Measurements from ENCODE around the gene NDC1.
A peak's percentile ranks its signal among the peaks of the same experiment; 100 is the strongest.

NDC1 gene

DNA sequence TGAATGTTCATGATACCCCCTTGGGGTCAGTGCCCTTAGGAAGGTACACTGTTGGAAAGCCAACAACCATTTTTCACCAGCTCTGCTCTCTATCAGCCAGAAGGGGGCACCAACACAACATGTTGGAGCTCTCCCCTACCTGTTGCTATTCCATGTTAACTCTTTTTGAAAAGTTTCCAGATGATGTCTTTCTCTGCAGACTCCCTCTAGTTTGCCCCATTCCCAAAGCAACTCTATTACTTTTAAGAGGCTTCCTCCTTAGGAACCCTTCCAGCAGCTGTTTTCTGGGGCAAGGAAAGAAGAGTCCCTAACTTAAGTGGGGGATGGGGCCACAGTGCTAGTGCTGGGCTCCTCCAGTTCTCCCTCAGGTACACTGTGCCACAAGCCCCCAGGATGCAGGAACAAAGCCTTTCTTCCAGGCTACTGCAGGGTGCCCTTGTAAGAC, 22.9 kb upstream of the NDC1 start:
- H3K36me3 ChIP-seq (ENCODE audit: insufficient read depth, low read length) = peaks cover under 1% of the 10 kb centered on the region
- H3K4me3 ChIP-seq (ENCODE audit: low read depth, low read length) = no peak overlapping the region
- H3K27ac ChIP-seq (ENCODE audit: low read depth, low read length) = no peak overlapping the region
- no peaks in the 10 kb centered on the region for H3K79me2 ChIP-seq (ENCODE audit: control insufficient read depth, insufficient read depth, low read length, unreplicated experiment)
- no peaks in the 10 kb centered on the region for H3K27me3 ChIP-seq (ENCODE audit: insufficient read depth, low read length)
- no peak overlapping the region for H2AFZ ChIP-seq (ENCODE audit: low read length, unreplicated experiment)
- H3K4me1 ChIP-seq (ENCODE audit: control insufficient read depth, insufficient read depth, low read length, unreplicated experiment) = no peaks in the 10 kb centered on the region

- H3K36me3 ChIP-seq (ENCODE audit: insufficient read depth, low read length) = no peaks in the 10 kb centered on the region
- no peak overlapping the region for H2AFZ ChIP-seq (ENCODE audit: low read length, unreplicated experiment)
- H3K4me3 ChIP-seq (ENCODE audit: low read depth, low read length) = no peak overlapping the region
- no peaks in the 10 kb centered on the region for H3K27me3 ChIP-seq (ENCODE audit: insufficient read depth, low read length)
- H3K27ac ChIP-seq (ENCODE audit: low read depth, low read length) = no peak overlapping the region
- H3K4me1 ChIP-seq (ENCODE audit: control insufficient read depth, insufficient read depth, low read length, unreplicated experiment) = no peaks in the 10 kb centered on the region
- H3K79me2 ChIP-seq (ENCODE audit: control insufficient read depth, insufficient read depth, low read length, unreplicated experiment) = no peaks in the 10 kb centered on the region
These were observed 13.6 kb upstream of the NDC1 start for GRCh38 chr1:53851571-53852285.

DNA sequence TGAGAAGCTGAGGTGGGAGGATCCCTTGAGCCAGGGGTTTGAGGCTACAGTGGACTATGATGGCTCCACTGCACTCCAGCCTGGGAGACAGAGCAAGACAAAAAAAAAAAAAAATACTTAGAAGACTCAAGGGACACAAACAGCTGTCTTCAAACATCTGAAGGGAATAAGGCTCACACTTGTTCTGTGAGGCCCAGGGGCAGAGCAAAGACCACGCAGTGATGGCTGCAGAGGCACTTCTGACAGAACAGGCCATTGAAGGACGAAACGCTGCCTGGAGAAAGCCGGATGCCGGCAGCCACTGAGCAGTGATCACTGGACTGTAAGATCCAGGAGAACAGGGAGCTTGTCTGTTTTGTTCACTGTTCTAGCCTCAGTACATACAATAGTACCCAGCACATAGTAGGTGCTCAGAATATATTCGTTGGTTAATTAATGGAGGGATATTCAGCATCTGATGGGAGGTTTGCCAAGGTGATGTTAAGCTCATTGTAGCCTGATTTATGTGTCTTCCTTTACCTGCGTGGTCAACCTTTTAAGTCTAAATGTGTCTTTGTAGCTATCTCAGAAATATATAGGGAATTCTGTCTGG, 12.1 kb upstream of the NDC1 start:
- Histone ChIP-seq H3K36me3 (ENCODE audit: insufficient read depth, low read length) (no peaks in the 10 kb centered on the region), H2AFZ (ENCODE audit: low read length, unreplicated experiment) (no peak overlapping the region), H3K4me3 (ENCODE audit: low read depth, low read length) (no peak overlapping the region), H3K4me1 (ENCODE audit: control insufficient read depth, insufficient read depth, low read length, unreplicated experiment) (no peaks in the 10 kb centered on the region), H3K27me3 (ENCODE audit: insufficient read depth, low read length) (no peaks in the 10 kb centered on the region), H3K27ac (ENCODE audit: low read depth, low read length) (no peak overlapping the region), H3K79me2 (ENCODE audit: control insufficient read depth, insufficient read depth, low read length, unreplicated experiment) (no peaks in the 10 kb centered on the region)

DNA sequence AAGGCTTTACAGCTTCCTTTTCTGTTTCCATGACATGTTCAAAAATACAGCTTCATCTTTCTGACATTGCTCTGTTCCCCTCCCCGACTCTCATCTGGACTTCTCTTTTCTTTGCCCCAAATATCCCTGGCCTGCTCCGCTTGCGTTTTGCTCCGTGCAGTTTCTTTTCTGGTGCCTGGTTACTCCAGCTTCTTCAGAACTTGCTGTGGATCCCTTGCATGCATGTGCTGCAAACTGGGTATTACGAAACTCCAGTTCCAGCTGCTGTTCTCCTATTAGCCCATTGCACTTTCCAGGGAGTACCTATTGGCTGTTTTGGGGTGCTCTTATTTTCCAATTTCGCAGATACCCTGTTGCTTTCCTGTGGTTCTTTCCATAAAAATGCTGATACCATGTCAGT, 9.9 kb upstream of the NDC1 start:
- H3K4me1 ChIP-seq (ENCODE audit: control insufficient read depth, insufficient read depth, low read length, unreplicated experiment) = no peaks in the 10 kb centered on the region
- no peak overlapping the region for H3K27ac ChIP-seq (ENCODE audit: low read depth, low read length)
- no peaks in the 10 kb centered on the region for H3K36me3 ChIP-seq (ENCODE audit: insufficient read depth, low read length)
- no peak overlapping the region for H2AFZ ChIP-seq (ENCODE audit: low read length, unreplicated experiment)
- no peaks in the 10 kb centered on the region for H3K27me3 ChIP-seq (ENCODE audit: insufficient read depth, low read length)
- H3K4me3 ChIP-seq (ENCODE audit: low read depth, low read length) = no peak overlapping the region
- H3K79me2 ChIP-seq (ENCODE audit: control insufficient read depth, insufficient read depth, low read length, unreplicated experiment) = no peaks in the 10 kb centered on the region

DNA sequence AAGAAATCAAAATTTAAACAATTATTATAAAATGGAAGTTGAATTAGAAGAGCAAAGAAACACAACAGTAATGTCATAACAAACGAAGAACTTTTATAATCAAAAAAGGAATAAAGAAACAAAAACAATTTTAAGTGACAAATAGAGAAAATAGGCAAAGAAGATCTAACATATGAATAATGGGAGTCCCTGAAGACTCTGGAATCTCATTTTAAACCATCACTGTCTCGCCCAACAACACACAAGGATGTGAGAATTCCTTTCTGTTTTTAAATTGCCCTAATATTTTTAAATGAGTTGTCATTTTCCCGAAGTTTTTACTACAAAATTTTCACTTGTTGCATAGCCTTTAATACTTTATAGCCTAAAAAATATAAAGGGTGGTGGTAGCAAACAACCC, 4.3 kb upstream of the NDC1 start:
- no peak overlapping the region for H3K4me3 ChIP-seq (ENCODE audit: low read depth, low read length)
- H3K27ac ChIP-seq (ENCODE audit: low read depth, low read length) = no peak overlapping the region
- no peak overlapping the region for H2AFZ ChIP-seq (ENCODE audit: low read length, unreplicated experiment)
- no peaks in the 10 kb centered on the region for H3K4me1 ChIP-seq (ENCODE audit: control insufficient read depth, insufficient read depth, low read length, unreplicated experiment)
- H3K27me3 ChIP-seq (ENCODE audit: insufficient read depth, low read length) = no peaks in the 10 kb centered on the region
- no peaks in the 10 kb centered on the region for H3K36me3 ChIP-seq (ENCODE audit: insufficient read depth, low read length)
- peaks cover 5% of the 10 kb centered on the region for H3K79me2 ChIP-seq (ENCODE audit: control insufficient read depth, insufficient read depth, low read length, unreplicated experiment)

DNA sequence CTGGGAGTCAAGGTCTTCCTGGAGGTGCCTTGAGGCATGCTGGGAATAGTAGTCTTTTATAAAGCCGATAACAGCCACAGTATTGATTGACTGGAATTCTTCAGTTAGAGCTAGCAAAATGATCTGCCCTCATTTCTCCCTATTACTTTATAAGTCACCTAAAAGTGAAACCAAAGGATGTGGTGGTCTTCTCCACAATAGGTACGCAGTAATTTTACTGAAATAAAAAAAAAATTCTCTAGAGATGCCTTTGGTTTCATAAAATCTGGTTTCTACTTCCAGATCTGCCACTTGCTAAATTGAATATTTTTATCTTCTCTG, 518 bp upstream of the NDC1 start:
- 0 out of 2 replicates have a peak, but pooled peaks cover 3% of the 10 kb centered on the region for H3K36me3 ChIP-seq (ENCODE audit: insufficient read depth, low read length)
- H2AFZ ChIP-seq (ENCODE audit: low read length, unreplicated experiment) = peak overlapping the region; percentile 82
- peaks cover 21% of the 10 kb centered on the region for H3K4me1 ChIP-seq (ENCODE audit: control insufficient read depth, insufficient read depth, low read length, unreplicated experiment)
- H3K27me3 ChIP-seq (ENCODE audit: insufficient read depth, low read length) = no peaks in the 10 kb centered on the region
- H3K4me3 ChIP-seq (ENCODE audit: low read depth, low read length) = peak overlapping the region; percentile 83
- H3K27ac ChIP-seq (ENCODE audit: low read depth, low read length) = peak overlapping the region; percentile 83; the same call in 1 of the 2 replicates
- H3K79me2 ChIP-seq (ENCODE audit: control insufficient read depth, insufficient read depth, low read length, unreplicated experiment) = peaks cover 40% of the 10 kb centered on the region

GRCh38 chr1:53837646-53837923, 511 bp downstream of the NDC1 start:
- H3K27me3 ChIP-seq (ENCODE audit: insufficient read depth, low read length) = no peaks in the 10 kb centered on the region
- peak overlapping the region; percentile 83 for H3K4me3 ChIP-seq (ENCODE audit: low read depth, low read length)
- H3K79me2 ChIP-seq (ENCODE audit: control insufficient read depth, insufficient read depth, low read length, unreplicated experiment) = peaks cover 50% of the 10 kb centered on the region
- H3K27ac ChIP-seq (ENCODE audit: low read depth, low read length) = peak overlapping the region; percentile 83
- H3K36me3 ChIP-seq (ENCODE audit: insufficient read depth, low read length) = 0 out of 2 replicates have a peak, but pooled peaks cover 3% of the 10 kb centered on the region
- peaks cover 21% of the 10 kb centered on the region for H3K4me1 ChIP-seq (ENCODE audit: control insufficient read depth, insufficient read depth, low read length, unreplicated experiment)
- peak overlapping the region; percentile 43 for H2AFZ ChIP-seq (ENCODE audit: low read length, unreplicated experiment)

GRCh38 chr1:53835491-53835890, 2.6 kb downstream of the NDC1 start:
- Histone ChIP-seq H3K27ac (ENCODE audit: low read depth, low read length) (no peak overlapping the region), H2AFZ (ENCODE audit: low read length, unreplicated experiment) (no peak overlapping the region), H3K79me2 (ENCODE audit: control insufficient read depth, insufficient read depth, low read length, unreplicated experiment) (peaks cover 57% of the 10 kb centered on the region), H3K4me3 (ENCODE audit: low read depth, low read length) (no peak overlapping the region), H3K36me3 (ENCODE audit: insufficient read depth, low read length) (0 out of 2 replicates have a peak, but pooled peaks cover 3% of the 10 kb centered on the region), H3K4me1 (ENCODE audit: control insufficient read depth, insufficient read depth, low read length, unreplicated experiment) (peaks cover 21% of the 10 kb centered on the region), H3K27me3 (ENCODE audit: insufficient read depth, low read length) (no peaks in the 10 kb centered on the region)

DNA sequence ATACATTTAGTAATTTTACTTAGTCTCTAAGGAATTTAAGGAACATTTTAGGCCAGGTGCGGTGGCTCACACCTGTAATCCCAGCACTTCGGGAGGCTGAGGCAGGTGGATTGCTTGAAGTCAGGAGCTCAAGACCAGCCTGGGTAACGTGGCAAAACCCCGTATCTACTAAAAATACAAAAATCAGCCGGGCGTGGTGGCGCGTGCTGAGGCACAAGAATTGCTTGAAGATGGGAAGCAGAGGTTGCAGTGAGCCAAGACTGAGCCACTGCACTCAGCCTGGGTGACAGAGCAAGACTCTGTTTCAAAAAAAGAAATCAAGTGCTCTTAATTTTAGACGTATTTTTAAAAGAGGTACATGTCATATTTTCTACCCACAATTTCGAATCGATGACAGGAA, 3.3 kb downstream of the NDC1 start:
- Histone ChIP-seq H3K4me3 (ENCODE audit: low read depth, low read length) (no peak overlapping the region), H3K27me3 (ENCODE audit: insufficient read depth, low read length) (no peaks in the 10 kb centered on the region), H3K79me2 (ENCODE audit: control insufficient read depth, insufficient read depth, low read length, unreplicated experiment) (peaks cover 57% of the 10 kb centered on the region), H3K4me1 (ENCODE audit: control insufficient read depth, insufficient read depth, low read length, unreplicated experiment) (peaks cover 21% of the 10 kb centered on the region), H3K36me3 (ENCODE audit: insufficient read depth, low read length) (0 out of 2 replicates have a peak, but pooled peaks cover 3% of the 10 kb centered on the region), H2AFZ (ENCODE audit: low read length, unreplicated experiment) (no peak overlapping the region), H3K27ac (ENCODE audit: low read depth, low read length) (no peak overlapping the region)

- no peaks in the 10 kb centered on the region for H3K27me3 ChIP-seq (ENCODE audit: insufficient read depth, low read length)
- peaks cover 60% of the 10 kb centered on the region for H3K79me2 ChIP-seq (ENCODE audit: control insufficient read depth, insufficient read depth, low read length, unreplicated experiment)
- H3K36me3 ChIP-seq (ENCODE audit: insufficient read depth, low read length) = 0 out of 2 replicates have a peak, but pooled peaks cover 3% of the 10 kb centered on the region
- no peak overlapping the region for H2AFZ ChIP-seq (ENCODE audit: low read length, unreplicated experiment)
- H3K27ac ChIP-seq (ENCODE audit: low read depth, low read length) = no peak overlapping the region
- peaks cover 21% of the 10 kb centered on the region for H3K4me1 ChIP-seq (ENCODE audit: control insufficient read depth, insufficient read depth, low read length, unreplicated experiment)
- H3K4me3 ChIP-seq (ENCODE audit: low read depth, low read length) = no peak overlapping the region
These were observed 4.7 kb downstream of the NDC1 start for GRCh38 chr1:53833393-53833792.

- H3K27ac ChIP-seq (ENCODE audit: low read depth, low read length) = no peak overlapping the region
- H2AFZ ChIP-seq (ENCODE audit: low read length, unreplicated experiment) = no peak overlapping the region
- no peaks in the 10 kb centered on the region for H3K4me1 ChIP-seq (ENCODE audit: control insufficient read depth, insufficient read depth, low read length, unreplicated experiment)
- H3K4me3 ChIP-seq (ENCODE audit: low read depth, low read length) = no peak overlapping the region
- peaks cover 3% of the 10 kb centered on the region for H3K79me2 ChIP-seq (ENCODE audit: control insufficient read depth, insufficient read depth, low read length, unreplicated experiment)
- H3K36me3 ChIP-seq (ENCODE audit: insufficient read depth, low read length) = no peaks in the 10 kb centered on the region; the same call in 1 of the 2 replicates
- no peaks in the 10 kb centered on the region for H3K27me3 ChIP-seq (ENCODE audit: insufficient read depth, low read length)
These were observed 11.7 kb downstream of the NDC1 start for GRCh38 chr1:53826367-53826766.

All from ACC112 (cell line).